Naive B cell (primary cell): ENCODE results near the gene SH2D6. TPM values are rescaled to one million over a fixed set of nuclear protein-coding genes. Genes with fewer than 3 reads are reported as not detected.

Experiments used
- polyA plus RNA-seq, 6 donors: library from polyadenylated mRNA; unstranded; fragments of 300-500 nt; fragmentation: Illumina TruSeq; gene quantifications; one replicate each; pipeline ENCODE4 v1.2.3, GENCODE V29; 2021; ENCODE audit warnings: low read depth in 6 of 6

Gene SH2D6
- polyA plus RNA-seq, 6 donors from 2014 or later: not detected

Other genes with a start within 250 kb of the SH2D6 start
- 10 to 100 TPM; 45.5 to 94.8 (median 77.3) TPM for gene TGOLN2, start 90.7 kb upstream of the SH2D6 start, polyA plus RNA-seq
- 1 to 10 TPM; 4.4 to 8.7 (median 6.8) TPM for gene RETSAT, start 64.2 kb upstream of the SH2D6 start, polyA plus RNA-seq
- gene ELMOD3, start 63.9 kb upstream of the SH2D6 start, polyA plus RNA-seq: 10 to 100 TPM in 5 of 6 donors, 1 to 10 TPM in 1; 9.8 to 23.1 (median 13.8) TPM
- 100 to 1,000 TPM; 114 to 414 (median 282) TPM for gene CAPG, start 8.3 kb upstream of the SH2D6 start, polyA plus RNA-seq
- gene MAT2A, start 120.5 kb downstream of the SH2D6 start, polyA plus RNA-seq: 10 to 100 TPM; 78.7 to 99.4 (median 93.4) TPM
- gene GGCX, start 142.8 kb downstream of the SH2D6 start, polyA plus RNA-seq: 10 to 100 TPM; 12.1 to 22.2 (median 16.2) TPM
- 100 to 1,000 TPM; 262 to 339 (median 305) TPM for gene VAMP8, start 158.9 kb downstream of the SH2D6 start, polyA plus RNA-seq
- 10 to 100 TPM; 33.3 to 68.5 (median 49.9) TPM for gene VAMP5, start 165.7 kb downstream of the SH2D6 start, polyA plus RNA-seq
- gene RNF181, start 177.0 kb downstream of the SH2D6 start, polyA plus RNA-seq: 100 to 1,000 TPM; 152 to 207 (median 187) TPM
- gene TMEM150A, start 184.0 kb downstream of the SH2D6 start, polyA plus RNA-seq: 10 to 100 TPM; 11.8 to 25.0 (median 14.5) TPM
- 10 to 100 TPM; 13.8 to 21.7 (median 21.4) TPM for gene C2orf68, start 193.4 kb downstream of the SH2D6 start, polyA plus RNA-seq
- 10 to 100 TPM; 40.4 to 74.6 (median 58.7) TPM for gene USP39, start 197.5 kb downstream of the SH2D6 start, polyA plus RNA-seq
- not detected for gene SFTPB, start 249.5 kb downstream of the SH2D6 start, polyA plus RNA-seq